ENCODE results near the gene APEX1.
"Not testable (repeated sequence)": the region's sequence is repeated elsewhere in the genome, so short reads cannot be mapped to it uniquely, and the experiment has no call there.

APEX1 gene

GRCh38 chr14:20478894-20479293, 23.9 kb downstream of the APEX1 start:
- FAIRE-seq = no peak

- FAIRE-seq = no peak
These were observed 27.4 kb downstream of the APEX1 start for GRCh38 chr14:20482382-20482781.

GRCh38 chr14:20485900-20486299, 30.9 kb downstream of the APEX1 start:
- no peak for FAIRE-seq

GRCh38 chr14:20486684-20487395, 31.8 kb downstream of the APEX1 start:
- FAIRE-seq = no peak

- no peak for FAIRE-seq
These were observed 32.3 kb downstream of the APEX1 start for GRCh38 chr14:20487396-20487725.

- no peak for FAIRE-seq
These were observed 34.3 kb downstream of the APEX1 start for GRCh38 chr14:20489093-20489994.

- FAIRE-seq = no peak
These were observed 35.5 kb downstream of the APEX1 start for GRCh38 chr14:20490563-20490962.

- FAIRE-seq = no peak
These were observed 37.5 kb downstream of the APEX1 start for GRCh38 chr14:20492486-20492885.

- no peak for FAIRE-seq
These were observed 38.6 kb downstream of the APEX1 start for GRCh38 chr14:20493634-20494033.

GRCh38 chr14:20494935-20495766, 40.1 kb downstream of the APEX1 start:
- no peak for FAIRE-seq

GRCh38 chr14:20498622-20499021, 43.6 kb downstream of the APEX1 start:
- FAIRE-seq = no peak

- no peak for FAIRE-seq
These were observed 44.1 kb downstream of the APEX1 start for GRCh38 chr14:20499108-20499507.

GRCh38 chr14:20499881-20500280, 44.9 kb downstream of the APEX1 start:
- no peak for FAIRE-seq

GRCh38 chr14:20501346-20501745, 46.3 kb downstream of the APEX1 start:
- no peak for FAIRE-seq

GRCh38 chr14:20503898-20504297, 48.9 kb downstream of the APEX1 start:
- no peak for FAIRE-seq

- FAIRE-seq = not testable (repeated sequence)
These were observed 51.2 kb downstream of the APEX1 start for GRCh38 chr14:20506276-20506675.

GRCh38 chr14:20506752-20507151, 51.7 kb downstream of the APEX1 start:
- not testable (repeated sequence) for FAIRE-seq

Data from G401.6 (cell line).